Measurements from ENCODE around the gene WTAP.

GRCh38 chr6:159689001-159689400, 38.3 kb upstream of the WTAP start:
- TF ChIP-seq POLR2A (IDR thresholded peaks at IDR 0.05) = no peak
- TF ChIP-seq CTCF (IDR thresholded peaks at IDR 0.05) = no peak

Data from Peyer's patch (tissue), 4 donors.